Body of pancreas (tissue), 4 donors: ENCODE measurements around the gene ITGB4.

Experiments used
- CTCF ChIP-seq, 7 experiments: fragments of 450-650 bp in 4 of 7; fragments of 200-600 bp in 3 of 7; sonication (generic) in 3 of 7; IDR thresholded peaks; one replicate each; pipeline ENCODE4 v1.5.1; 2016 to 2019; ENCODE audit warnings: antibody characterized with exemption in 7 of 7
- POLR2A ChIP-seq, 3 donors: fragments of 450-650 bp; IDR thresholded peaks; one replicate each; pipeline ENCODE4 v1.6.1; 2016; ENCODE audit warnings: antibody characterized with exemption in 3 of 3, mild to moderate bottlenecking in 2 of 3

DNA sequence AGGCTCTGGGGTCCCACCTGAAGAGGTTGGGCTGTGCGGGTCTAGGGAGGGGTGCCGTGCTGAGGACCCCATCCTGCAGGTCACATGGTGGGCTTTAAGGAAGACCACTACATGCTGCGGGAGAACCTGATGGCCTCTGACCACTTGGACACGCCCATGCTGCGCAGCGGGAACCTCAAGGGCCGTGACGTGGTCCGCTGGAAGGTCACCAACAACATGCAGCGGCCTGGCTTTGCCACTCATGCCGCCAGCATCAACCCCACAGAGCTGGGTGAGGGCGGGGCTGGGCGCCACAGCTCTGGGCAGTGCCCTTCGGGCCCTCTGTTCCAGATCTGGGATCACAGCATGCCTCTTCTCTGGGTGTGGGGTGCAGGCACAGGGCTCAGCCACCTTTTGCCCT, 18.5 kb downstream of the ITGB4 start:
- TF ChIP-seq CTCF (IDR thresholded peaks at IDR 0.05), result no peak
- TF ChIP-seq POLR2A (IDR thresholded peaks at IDR 0.05), result no peak
